Measurements from ENCODE around the gene CXCR4. TPM values are rescaled to one million over a fixed set of nuclear protein-coding genes. Genes with fewer than 3 reads are reported as not detected.
A peak's percentile ranks its signal among the peaks of the same experiment; 100 is the strongest.

CXCR4 gene
- total RNA-seq, 1 donor from 2014 or later, result 88.8 TPM

DNA sequence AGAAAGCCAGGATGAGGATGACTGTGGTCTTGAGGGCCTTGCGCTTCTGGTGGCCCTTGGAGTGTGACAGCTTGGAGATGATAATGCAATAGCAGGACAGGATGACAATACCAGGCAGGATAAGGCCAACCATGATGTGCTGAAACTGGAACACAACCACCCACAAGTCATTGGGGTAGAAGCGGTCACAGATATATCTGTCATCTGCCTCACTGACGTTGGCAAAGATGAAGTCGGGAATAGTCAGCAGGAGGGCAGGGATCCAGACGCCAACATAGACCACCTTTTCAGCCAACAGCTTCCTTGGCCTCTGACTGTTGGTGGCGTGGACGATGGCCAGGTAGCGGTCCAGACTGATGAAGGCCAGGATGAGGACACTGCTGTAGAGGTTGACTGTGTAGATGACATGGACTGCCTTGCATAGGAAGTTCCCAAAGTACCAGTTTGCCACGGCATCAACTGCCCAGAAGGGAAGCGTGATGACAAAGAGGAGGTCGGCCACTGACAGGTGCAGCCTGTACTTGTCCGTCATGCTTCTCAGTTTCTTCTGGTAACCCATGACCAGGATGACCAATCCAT lies 2.7 kb downstream of the CXCR4 start:
- intact Hi-C loops (cut with micrococcal nuclease), result loop anchor here (5.0 kb wide), 4 partner anchors 247 to 1198 kb away; partner anchors contain the start of genes CCNT2, R3HDM1 and ZRANB3
- Mint-ChIP-seq H3K36me3 (ENCODE audit: low read depth) (peaks cover 39% of the 10 kb centered on the region), H3K27me3 (peaks cover 8% of the 10 kb centered on the region), H3K9me3 (no peaks in the 10 kb centered on the region), H3K4me1 (peaks cover 51% of the 10 kb centered on the region), H3K4me3 (peak overlapping the region; percentile 98), H3K27ac (peak overlapping the region; percentile 86)
- DNase-seq, result peak; percentile 67

DNA sequence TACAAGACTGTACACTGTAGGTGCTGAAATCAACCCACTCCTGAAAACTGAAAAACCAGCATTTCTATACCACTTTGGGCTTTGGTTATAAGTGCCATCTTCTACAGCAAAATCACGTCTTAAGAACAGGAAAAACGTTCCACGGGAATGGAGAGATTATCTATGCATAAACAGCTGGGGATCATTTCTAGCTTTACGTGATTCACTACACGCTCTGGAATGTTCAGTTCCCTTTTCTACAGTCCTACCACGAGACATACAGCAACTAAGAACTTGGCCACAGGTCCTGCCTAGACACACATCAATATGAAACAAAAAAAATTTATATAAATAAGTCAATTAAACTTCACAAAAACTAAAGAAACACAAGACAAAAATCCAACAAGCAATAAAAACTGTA lies 3.6 kb downstream of the CXCR4 start:
- intact Hi-C loops (cut with micrococcal nuclease), result no loop called here
- Mint-ChIP-seq H3K4me1 (peaks cover 48% of the 10 kb centered on the region), H3K27ac (peak overlapping the region; percentile 36), H3K36me3 (ENCODE audit: low read depth) (peaks cover 39% of the 10 kb centered on the region), H3K27me3 (peaks cover 6% of the 10 kb centered on the region), H3K4me3 (peak overlapping the region; percentile 81), H3K9me3 (no peaks in the 10 kb centered on the region)
- no peak for DNase-seq

GRCh38 chr2:136113209-136113971 lies 4.6 kb downstream of the CXCR4 start:
- Mint-ChIP-seq H3K4me3 (peak overlapping the region; percentile 81), H3K36me3 (ENCODE audit: low read depth) (peaks cover 40% of the 10 kb centered on the region), H3K9me3 (no peaks in the 10 kb centered on the region), H3K27me3 (peaks cover 4% of the 10 kb centered on the region), H3K4me1 (peaks cover 42% of the 10 kb centered on the region), H3K27ac (no peak overlapping the region)
- intact Hi-C loops (cut with micrococcal nuclease), result no loop called here
- no peak for DNase-seq

- no peak overlapping the region for H3K4me3 Mint-ChIP-seq
- H3K27me3 Mint-ChIP-seq, result peaks cover 4% of the 10 kb centered on the region
- no peak overlapping the region for H3K27ac Mint-ChIP-seq
- peaks cover 40% of the 10 kb centered on the region for H3K36me3 Mint-ChIP-seq (ENCODE audit: low read depth)
- peaks cover 39% of the 10 kb centered on the region for H3K4me1 Mint-ChIP-seq
- DNase-seq, result no peak
- intact Hi-C loops (cut with micrococcal nuclease), result no loop called here
- no peaks in the 10 kb centered on the region for H3K9me3 Mint-ChIP-seq
Observed at GRCh38 chr2:136112317-136113208, 5.4 kb downstream of the CXCR4 start.

GRCh38 chr2:136111711-136112110 lies 6.2 kb downstream of the CXCR4 start:
- H3K36me3 Mint-ChIP-seq (ENCODE audit: low read depth), result peaks cover 40% of the 10 kb centered on the region
- H3K27ac Mint-ChIP-seq, result no peak overlapping the region
- no peaks in the 10 kb centered on the region for H3K9me3 Mint-ChIP-seq
- H3K4me1 Mint-ChIP-seq, result peaks cover 39% of the 10 kb centered on the region
- H3K27me3 Mint-ChIP-seq, result peaks cover 4% of the 10 kb centered on the region
- H3K4me3 Mint-ChIP-seq, result no peak overlapping the region
- intact Hi-C loops (cut with micrococcal nuclease), result no loop called here
- DNase-seq, result no peak

DNA sequence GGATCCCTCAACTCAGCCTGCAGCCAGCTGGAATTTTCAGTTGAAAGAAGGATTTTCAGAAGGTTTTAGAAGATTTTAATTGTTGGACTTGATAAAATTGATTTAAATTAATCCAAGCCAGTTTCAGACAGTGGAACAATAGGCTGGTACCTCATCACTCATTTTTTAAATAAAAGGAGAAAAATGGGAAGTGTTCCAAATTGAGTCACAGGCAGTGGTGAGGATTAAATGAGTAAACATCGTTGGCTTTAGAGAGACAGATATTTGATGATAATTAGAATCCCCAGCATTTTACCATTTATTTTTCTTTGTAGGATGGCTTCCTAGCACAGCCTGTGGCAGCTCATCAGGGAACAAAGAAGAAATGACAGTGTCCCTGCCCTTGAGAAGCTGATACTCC lies 7.4 kb downstream of the CXCR4 start:
- intact Hi-C loops (cut with micrococcal nuclease), result no loop called here
- Mint-ChIP-seq H3K27ac (no peak overlapping the region), H3K4me1 (peaks cover 35% of the 10 kb centered on the region)

DNA sequence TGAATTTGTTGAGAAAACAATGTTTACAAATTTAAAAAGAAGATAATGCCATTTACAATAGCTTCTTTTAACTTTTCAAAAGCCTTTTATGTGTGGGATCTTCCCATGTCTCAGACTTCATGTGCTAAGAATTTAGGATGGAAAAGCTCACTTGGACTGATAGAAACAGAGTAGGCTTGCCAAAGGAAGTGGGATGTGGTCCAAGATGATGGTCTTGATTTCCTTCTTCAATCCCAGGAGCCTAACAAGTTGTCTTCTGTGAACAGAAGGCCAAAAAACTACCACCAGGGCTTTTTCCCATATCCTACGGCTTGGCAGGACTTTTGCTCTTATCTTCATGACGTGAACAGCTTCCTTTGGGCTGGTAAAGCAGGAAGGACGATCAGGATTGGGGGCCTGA lies 9.5 kb downstream of the CXCR4 start:
- H3K36me3 Mint-ChIP-seq (ENCODE audit: low read depth), result peaks cover 13% of the 10 kb centered on the region
- intact Hi-C loops (cut with micrococcal nuclease), result no loop called here
- no peak overlapping the region for H3K27ac Mint-ChIP-seq

More for the DNA sequence above, 7.4 kb downstream of the CXCR4 start:
- Mint-ChIP-seq H3K27me3 (peaks cover 5% of the 10 kb centered on the region), H3K4me3 (no peak overlapping the region), H3K9me3 (no peaks in the 10 kb centered on the region), H3K36me3 (ENCODE audit: low read depth) (peaks cover 33% of the 10 kb centered on the region)
- DNase-seq, result no peak

DNA sequence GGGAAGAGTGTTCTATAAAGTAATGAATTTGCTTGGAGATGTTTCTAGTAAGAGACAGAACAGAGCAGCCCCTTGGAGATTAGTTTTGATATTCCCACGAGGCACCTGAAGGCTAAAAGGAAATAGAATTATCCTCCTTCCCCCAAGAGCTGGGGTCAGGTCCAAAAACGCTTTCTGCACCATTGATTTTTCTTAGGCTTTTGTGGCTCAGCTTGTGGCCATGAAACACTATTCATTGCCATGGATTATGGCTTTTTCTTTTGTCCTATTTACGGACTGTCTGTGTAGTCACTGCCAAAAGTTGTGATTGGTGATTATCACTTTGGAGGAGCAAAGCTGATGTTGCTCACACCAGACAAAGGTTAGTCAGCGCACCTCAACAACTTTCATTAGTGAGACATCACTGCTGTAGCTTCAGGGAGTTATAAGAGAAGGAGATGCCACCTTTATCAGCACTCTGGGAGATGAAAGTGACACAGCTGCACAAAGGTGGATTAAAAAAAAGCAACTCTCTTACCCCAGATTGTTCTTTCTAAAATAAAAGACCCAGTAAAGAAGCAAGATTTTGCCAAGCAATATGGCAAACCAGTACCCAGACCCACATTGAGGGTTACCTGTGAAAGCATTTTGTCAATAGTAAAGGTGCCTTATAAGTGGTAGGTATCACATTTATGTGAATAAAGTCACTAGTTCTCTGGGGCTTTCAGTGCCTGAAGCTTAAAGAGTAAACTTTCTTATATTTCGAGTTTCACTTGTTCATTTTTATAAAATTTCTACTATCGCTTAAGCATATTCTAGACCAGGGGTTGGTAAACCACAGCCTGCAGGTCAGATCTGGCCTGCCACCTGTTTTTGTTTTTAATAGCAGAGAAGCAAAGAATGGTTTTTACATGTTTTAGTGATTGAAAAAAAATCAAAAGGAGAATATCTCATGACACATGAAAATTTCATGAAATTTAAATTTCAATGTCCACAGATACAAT lies 10.6 kb downstream of the CXCR4 start:
- no peaks in the 10 kb centered on the region for H3K9me3 Mint-ChIP-seq
- no peak for DNase-seq
- H3K4me1 Mint-ChIP-seq, result peaks cover 7% of the 10 kb centered on the region
- no peak overlapping the region for H3K27ac Mint-ChIP-seq
- H3K36me3 Mint-ChIP-seq (ENCODE audit: low read depth), result peaks cover 3% of the 10 kb centered on the region
- no peak overlapping the region for H3K4me3 Mint-ChIP-seq
- intact Hi-C loops (cut with micrococcal nuclease), result no loop called here
- H3K27me3 Mint-ChIP-seq, result peaks cover 5% of the 10 kb centered on the region

More for the DNA sequence above, 9.5 kb downstream of the CXCR4 start:
- peaks cover 5% of the 10 kb centered on the region for H3K27me3 Mint-ChIP-seq
- peaks cover 16% of the 10 kb centered on the region for H3K4me1 Mint-ChIP-seq
- H3K9me3 Mint-ChIP-seq, result no peaks in the 10 kb centered on the region
- DNase-seq, result no peak
- no peak overlapping the region for H3K4me3 Mint-ChIP-seq

DNA sequence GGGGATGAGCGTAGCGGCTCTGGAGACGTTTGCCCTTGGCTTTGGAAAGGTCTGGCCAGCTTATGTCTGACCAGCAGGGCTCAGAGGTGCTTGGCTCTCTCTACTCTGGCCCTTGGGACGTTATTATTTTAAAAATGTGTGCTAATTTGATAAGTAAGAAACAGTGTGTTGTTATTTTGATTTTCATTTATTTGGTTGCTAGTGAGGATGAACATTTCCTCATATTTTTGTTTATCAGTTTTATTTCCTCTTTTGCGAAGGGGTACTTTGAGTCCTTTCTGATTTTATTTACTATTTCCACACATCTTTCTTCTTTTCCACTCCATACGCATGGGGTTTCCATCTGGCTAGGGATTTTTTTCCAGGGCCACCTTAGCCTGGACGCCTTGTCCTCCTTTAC lies 11.4 kb downstream of the CXCR4 start:
- intact Hi-C loops (cut with micrococcal nuclease), result no loop called here
- DNase-seq, result no peak
- Mint-ChIP-seq H3K9me3 (no peaks in the 10 kb centered on the region), H3K4me3 (no peak overlapping the region), H3K27me3 (peaks cover 5% of the 10 kb centered on the region), H3K36me3 (ENCODE audit: low read depth) (peaks cover 1% of the 10 kb centered on the region), H3K4me1 (peaks cover 6% of the 10 kb centered on the region), H3K27ac (no peak overlapping the region)

- no peak overlapping the region for H3K27ac Mint-ChIP-seq
- peaks cover 5% of the 10 kb centered on the region for H3K9me3 Mint-ChIP-seq
- H3K27me3 Mint-ChIP-seq, result peaks cover 4% of the 10 kb centered on the region
- H3K4me1 Mint-ChIP-seq, result peaks cover 7% of the 10 kb centered on the region
- peaks cover 1% of the 10 kb centered on the region for H3K36me3 Mint-ChIP-seq (ENCODE audit: low read depth)
- intact Hi-C loops (cut with micrococcal nuclease), result no loop called here
- no peak for DNase-seq
- no peak overlapping the region for H3K4me3 Mint-ChIP-seq
Observed at GRCh38 chr2:136104977-136105376, 13.0 kb downstream of the CXCR4 start.

DNA sequence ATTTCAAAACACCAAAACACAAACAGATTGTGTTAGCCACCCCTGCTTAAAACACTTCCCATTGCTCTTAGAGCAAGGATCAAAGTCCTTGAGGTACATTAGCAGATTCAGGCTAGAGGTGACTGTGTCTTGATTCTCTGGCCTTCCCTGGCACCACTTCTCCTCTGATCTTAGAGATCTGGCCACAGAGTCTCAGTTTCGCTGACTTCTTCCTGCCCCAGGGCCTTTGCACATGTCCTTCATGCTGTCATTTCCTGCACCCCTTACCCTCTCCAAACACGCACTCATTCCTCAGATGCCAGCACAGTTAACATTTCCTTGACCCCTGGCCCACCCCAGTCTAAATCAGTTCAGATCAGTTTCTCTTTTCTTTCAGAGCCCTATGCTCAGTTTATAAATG lies 16.9 kb downstream of the CXCR4 start:
- intact Hi-C loops (cut with micrococcal nuclease), result no loop called here
- H3K36me3 Mint-ChIP-seq (ENCODE audit: low read depth), result no peaks in the 10 kb centered on the region
- no peak overlapping the region for H3K27ac Mint-ChIP-seq
- H3K27me3 Mint-ChIP-seq, result no peaks in the 10 kb centered on the region
- peaks cover 13% of the 10 kb centered on the region for H3K9me3 Mint-ChIP-seq
- H3K4me1 Mint-ChIP-seq, result peaks cover 10% of the 10 kb centered on the region
- H3K4me3 Mint-ChIP-seq, result no peak overlapping the region
- DNase-seq, result no peak

GRCh38 chr2:136098441-136098840 lies 19.5 kb downstream of the CXCR4 start:
- Mint-ChIP-seq H3K27ac (no peak overlapping the region), H3K4me3 (no peak overlapping the region), H3K9me3 (peaks cover 13% of the 10 kb centered on the region), H3K36me3 (ENCODE audit: low read depth) (no peaks in the 10 kb centered on the region), H3K4me1 (peaks cover 10% of the 10 kb centered on the region), H3K27me3 (no peaks in the 10 kb centered on the region)
- DNase-seq, result no peak
- intact Hi-C loops (cut with micrococcal nuclease), result no loop called here

DNA sequence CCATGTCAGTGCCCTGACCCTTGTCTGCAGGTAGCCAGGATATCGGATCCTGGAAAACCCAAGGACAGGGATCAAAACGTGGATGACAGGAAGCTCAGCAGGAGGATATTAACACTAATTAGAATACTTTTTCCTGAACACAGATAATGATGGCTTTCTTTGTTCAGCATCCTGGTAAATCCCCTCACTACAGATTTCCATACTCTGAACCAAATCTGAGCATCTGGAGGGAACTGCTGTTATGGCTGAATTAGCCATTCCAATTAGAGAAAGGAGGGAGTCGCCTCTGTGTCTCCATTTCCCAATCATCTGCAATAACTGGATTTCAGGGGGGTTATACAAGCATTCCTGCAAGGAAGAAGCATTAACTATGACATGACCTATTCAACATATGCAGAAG lies 24.4 kb downstream of the CXCR4 start:
- Mint-ChIP-seq H3K27me3 (peaks cover 2% of the 10 kb centered on the region), H3K4me1 (peaks cover 25% of the 10 kb centered on the region), H3K4me3 (no peak overlapping the region), H3K36me3 (ENCODE audit: low read depth) (no peaks in the 10 kb centered on the region), H3K27ac (no peak overlapping the region), H3K9me3 (peaks cover 4% of the 10 kb centered on the region)
- intact Hi-C loops (cut with micrococcal nuclease), result no loop called here
- DNase-seq, result no peak
